HG03521 (cell line): Measurements from ENCODE around the gene CDK5RAP1.

Experiments
- ATAC-seq: cut with Tn5 transposase; IDR thresholded peaks from one replicate; pipeline ENCODE4 v1.9.1; 2021; ENCODE audit warnings: mild to moderate bottlenecking, moderate library complexity; ENCODE audit not compliant: unreplicated experiment

CDK5RAP1 gene

GRCh38 chr20:33387177-33387576 lies 14.1 kb downstream of the CDK5RAP1 start:
- no peak for ATAC-seq

- ATAC-seq: no peak
These were observed 14.6 kb downstream of the CDK5RAP1 start for GRCh38 chr20:33386673-33387072.

DNA sequence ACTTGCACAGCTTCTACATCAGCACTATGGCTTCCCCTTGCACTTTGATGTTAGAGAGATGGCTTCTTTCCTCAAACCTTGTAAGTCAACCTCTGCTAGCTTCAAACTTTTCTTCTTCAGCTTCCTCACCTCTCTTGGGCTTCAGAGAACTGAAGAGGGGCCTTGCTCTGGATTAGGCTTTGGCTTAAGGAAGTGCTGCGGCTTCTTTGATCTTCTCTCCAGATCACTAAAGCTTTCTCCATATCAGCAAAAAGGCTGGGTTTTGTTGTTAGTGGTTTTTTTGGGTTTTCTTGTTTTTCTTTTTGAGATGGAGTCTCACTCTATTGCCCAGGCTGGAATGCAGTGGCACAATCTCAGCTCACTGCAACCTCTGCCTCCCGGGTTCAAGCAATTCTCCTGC lies 24.0 kb downstream of the CDK5RAP1 start:
- ATAC-seq: no peak

DNA sequence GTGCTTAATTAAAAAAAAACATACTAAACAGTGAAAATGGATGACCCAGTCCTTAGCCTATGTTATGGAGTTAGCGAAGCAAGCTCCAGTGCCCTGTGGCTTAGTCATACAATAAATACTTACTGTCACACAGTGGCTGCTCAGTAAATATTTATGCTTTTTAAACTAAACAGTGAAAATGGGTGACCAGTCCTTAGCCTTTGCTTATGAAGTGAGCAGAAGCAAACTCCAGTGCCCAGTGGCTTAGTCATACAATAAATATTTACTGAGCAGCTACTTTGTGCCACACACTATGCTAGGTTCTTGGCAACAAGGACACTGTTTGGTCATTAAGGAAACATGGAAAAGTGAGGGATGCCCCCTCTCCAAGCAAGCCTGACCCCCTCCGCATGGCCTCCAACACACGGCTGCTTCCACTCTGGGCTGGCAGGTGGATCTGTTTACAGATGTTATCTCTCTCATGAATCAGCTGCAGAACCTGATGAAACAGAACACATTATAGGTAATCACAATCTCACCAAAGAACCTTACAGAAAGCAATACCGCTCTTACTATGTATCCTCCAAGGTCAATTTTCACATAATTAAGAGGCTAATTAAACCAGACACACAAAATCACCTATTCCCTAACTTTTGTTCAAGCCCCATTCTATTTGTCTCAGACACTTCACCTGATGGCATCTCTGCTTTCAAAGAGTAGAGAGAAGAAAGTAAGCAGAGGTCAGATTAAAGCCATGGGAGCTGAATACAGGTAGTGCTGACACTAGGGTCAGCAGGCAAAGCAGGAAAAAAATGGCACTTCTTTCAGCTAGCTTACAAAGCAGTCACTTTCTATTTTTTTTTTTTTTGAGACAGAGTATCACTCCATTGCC lies 27.3 kb downstream of the CDK5RAP1 start:
- no peak for ATAC-seq

DNA sequence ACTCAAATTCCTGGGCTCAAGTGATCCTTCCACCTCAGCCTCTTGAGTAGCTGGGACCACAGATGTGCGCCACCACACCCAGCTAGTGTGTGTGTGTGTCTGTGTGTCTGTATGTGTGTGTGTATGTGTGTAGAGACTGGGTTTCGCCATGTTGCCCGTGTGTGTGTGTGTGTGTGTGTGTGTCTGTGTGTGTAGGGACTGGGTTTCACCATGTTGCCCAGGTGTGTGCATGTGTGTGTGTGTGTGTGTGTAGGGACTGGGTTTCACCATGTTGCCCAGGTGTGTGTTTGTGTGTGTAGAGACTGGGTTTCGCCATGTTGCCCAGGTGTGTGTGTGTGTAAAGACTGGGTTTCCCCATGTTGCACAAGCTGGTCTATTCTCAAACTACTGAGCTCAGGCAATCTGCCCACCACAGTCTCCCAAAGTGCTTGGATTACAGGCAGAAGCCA lies 28.3 kb downstream of the CDK5RAP1 start:
- no peak for ATAC-seq

DNA sequence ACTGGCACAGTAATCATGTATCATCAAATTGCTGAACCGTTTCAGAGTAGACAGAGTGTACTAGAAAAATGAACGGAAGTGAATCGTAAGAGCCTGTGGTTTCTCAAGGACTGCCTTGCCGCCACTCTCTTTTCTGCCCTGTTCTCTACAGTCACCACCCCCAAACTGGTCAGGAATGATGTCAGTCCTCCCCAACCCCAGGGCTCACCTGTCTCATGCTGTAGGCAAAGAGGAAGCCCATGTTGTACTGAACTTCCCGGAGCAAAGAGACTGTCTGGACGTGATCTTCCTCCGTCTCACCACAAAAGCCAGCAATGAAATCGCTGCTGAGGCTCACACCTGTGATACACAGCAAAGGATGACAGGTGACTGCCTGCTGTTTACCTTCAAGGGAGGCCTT lies 31.0 kb downstream of the CDK5RAP1 start:
- no peak for ATAC-seq

DNA sequence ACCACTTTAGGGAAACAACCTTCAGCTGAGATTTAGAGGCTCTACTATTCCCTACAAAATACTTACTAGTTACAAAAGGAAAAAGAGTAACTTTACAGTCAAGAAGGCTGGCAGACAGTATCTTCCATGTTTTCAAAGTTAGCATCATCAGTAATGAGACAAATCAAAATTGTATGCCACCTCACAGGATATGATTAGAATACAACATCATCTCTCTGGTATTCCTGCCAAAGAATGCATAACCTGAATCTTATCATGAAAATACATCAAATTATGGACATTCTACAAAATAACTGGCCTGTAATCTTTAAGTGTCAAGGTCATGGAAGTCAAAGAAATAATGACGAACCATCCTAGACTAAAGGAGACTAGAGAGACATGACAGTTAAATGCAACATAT lies 38.4 kb downstream of the CDK5RAP1 start:
- no peak for ATAC-seq

- no peak for ATAC-seq
These were observed 41.7 kb downstream of the CDK5RAP1 start for GRCh38 chr20:33359399-33360261.

- ATAC-seq: no peak
These were observed 48.3 kb downstream of the CDK5RAP1 start for GRCh38 chr20:33353013-33353402.

DNA sequence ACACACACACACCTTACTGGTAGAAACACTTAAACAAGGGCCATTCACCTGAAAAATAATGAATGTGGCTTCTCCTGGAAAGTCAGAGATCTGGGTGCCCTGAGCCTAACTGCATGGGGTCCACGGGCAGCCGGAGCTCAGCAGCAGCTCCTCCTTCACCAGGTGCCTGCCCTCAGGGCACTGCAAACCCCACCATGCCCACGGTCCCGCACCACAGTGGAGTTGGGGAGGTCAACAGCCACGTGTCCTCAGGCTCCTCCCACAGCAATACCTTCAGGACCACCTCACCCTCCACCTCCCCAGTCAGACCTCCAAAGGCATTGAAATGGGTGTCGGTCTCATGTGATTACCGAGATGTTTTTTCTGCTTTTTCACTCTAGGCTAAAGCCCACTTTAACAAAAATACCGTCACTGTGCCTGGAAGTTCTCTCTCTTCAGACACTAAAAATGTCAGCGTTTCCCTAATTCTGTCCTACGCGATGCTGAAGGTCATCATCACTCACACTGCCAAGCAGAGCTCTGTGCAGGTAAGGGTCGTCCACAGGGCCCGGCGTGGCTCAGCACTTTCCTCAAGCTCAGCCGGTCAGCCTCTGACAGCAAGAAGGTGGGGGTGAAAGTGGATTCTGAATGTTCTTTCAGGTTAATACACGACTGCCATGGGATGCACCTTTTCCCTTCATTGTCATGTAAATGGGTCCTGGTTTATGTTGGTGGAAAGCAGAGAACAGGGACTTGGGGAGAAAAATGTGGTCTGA lies 48.9 kb downstream of the CDK5RAP1 start:
- ATAC-seq: no peak

DNA sequence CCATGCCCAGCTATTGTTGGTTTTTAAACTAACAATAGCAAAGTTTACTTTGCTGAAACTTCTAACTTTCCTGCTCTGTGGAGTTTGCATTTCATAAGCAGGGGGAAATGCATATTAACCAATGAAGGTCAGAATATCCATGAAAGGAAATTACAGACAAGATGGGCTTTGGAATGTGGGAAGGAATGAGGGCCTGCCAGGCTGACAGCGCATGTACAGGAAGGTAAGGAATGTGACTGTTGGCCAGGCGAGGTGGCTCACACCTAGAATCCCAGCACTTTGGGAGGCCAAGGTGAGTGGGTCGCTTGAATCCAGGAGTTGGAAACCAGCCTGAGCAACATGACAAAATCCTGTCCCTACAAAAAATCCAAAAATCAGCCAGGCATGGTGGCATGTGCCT lies 49.6 kb downstream of the CDK5RAP1 start:
- no peak for ATAC-seq

DNA sequence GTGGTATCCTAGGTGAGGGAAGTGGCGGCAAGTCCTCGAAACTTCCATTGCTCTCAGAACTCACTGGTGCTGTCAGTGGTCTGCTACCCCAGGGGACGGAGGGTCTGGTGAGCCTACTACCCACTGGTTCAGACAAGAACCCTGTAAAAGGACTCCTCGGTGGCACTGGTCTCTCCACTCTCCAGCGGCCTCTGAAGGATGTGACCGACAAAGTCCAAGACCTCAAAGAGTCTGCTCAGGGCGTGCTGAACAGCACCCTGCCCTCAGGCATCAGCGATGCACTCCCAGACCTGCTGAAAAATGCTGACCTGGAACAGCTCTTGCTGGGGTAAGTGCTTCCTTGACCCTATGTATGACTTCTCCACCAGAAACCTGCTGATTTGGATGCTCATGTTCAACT lies 51.8 kb downstream of the CDK5RAP1 start:
- no peak for ATAC-seq

- ATAC-seq: no peak
These were observed 53.0 kb downstream of the CDK5RAP1 start for GRCh38 chr20:33348136-33348937.

- no peak for ATAC-seq
These were observed 56.0 kb downstream of the CDK5RAP1 start for GRCh38 chr20:33345342-33345741.

DNA sequence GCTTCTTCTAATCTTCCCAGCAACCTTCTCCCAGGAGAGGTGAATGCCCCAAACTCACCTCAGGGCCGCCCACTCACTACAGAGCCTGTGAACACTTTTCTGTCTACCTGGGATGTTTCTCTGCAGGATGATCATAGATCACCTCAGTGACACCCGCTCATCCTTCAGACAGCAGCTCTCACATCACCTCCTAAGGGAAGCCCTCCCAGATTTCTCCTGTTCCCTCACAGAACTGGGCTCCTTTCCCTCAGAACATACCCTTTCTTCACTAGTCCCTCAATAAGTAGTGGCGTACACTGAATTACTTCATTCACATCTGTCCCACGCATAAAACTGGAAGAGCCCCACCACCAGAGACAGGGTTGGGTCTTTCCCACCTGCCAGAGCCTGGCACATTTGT lies 57.8 kb downstream of the CDK5RAP1 start:
- no peak for ATAC-seq

DNA sequence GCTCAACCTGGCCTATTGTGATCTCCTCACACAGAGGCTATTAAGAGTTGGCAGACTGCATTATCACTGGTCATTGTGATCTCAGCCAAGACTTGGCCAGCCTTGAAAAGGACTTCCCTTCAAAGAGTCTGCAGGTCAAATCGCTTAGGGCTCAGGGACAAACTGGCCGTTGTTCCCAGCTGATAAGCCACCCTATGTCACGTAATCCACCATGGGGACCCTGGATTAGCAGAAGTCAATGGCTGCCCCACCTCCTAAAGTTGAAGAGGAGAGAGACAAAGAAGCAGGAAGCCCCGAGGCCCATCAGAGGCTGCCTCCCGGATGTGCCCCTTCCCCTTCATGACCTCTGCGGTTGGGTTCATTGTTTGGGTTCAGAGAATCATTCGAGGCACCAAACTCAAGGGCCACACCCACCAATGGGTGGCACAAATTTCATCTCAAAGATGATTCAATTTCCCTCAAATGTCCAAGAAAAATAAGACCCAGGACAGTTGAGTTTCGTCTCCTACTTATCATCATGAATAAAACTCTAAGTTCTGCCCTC lies 61.7 kb downstream of the CDK5RAP1 start:
- no peak for ATAC-seq

- no peak for ATAC-seq
These were observed 62.7 kb downstream of the CDK5RAP1 start for GRCh38 chr20:33338467-33339258.

GRCh38 chr20:33337531-33338165 lies 63.7 kb downstream of the CDK5RAP1 start:
- no peak for ATAC-seq

GRCh38 chr20:33337119-33337518 lies 64.2 kb downstream of the CDK5RAP1 start:
- ATAC-seq: no peak
